Stimulated activated CD8-positive, alpha-beta memory T cell treated with anti-CD3 and anti-CD28 coated beads, Interleukin-15, amount 100 ng/mL, for 4 hours (primary cell): ENCODE results near the gene C1QL4.

Experiments used
- DNase-seq, 2 donors: peaks; one replicate each; pipeline ENCODE4 v3.0.0-alpha.2; 2020; ENCODE audit warnings: low read depth in 2 of 2

The C1QL4 gene

GRCh38 chr12:49347311-49348193 lies 10.6 kb upstream of the C1QL4 start:
- peak in 1 of 2 donors; percentile 55 for DNase-seq

GRCh38 chr12:49346659-49347310 lies 9.8 kb upstream of the C1QL4 start, which contains the start of gene DNAJC22:
DNAJC22 (plus strand) TSS chr12:49346888; CDS start chr12:49348873, 1,985 bp downstream.
- no peak for DNase-seq

- no peak for DNase-seq
Measured at GRCh38 chr12:49345825-49346658, 9.1 kb upstream of the C1QL4 start.

- no peak for DNase-seq
Measured at GRCh38 chr12:49345051-49345824, 8.2 kb upstream of the C1QL4 start.

- DNase-seq = no peak
Measured at GRCh38 chr12:49344486-49345050, 7.6 kb upstream of the C1QL4 start.

GRCh38 chr12:49342914-49343731 lies 6.1 kb upstream of the C1QL4 start:
- DNase-seq = peak in 1 of 2 donors; percentile 51

- DNase-seq = no peak
Measured at GRCh38 chr12:49342066-49342913, 5.3 kb upstream of the C1QL4 start.

GRCh38 chr12:49341777-49342065 lies 4.7 kb upstream of the C1QL4 start:
- DNase-seq = no peak

- DNase-seq = no peak
Measured at GRCh38 chr12:49340971-49341776, 4.2 kb upstream of the C1QL4 start.

GRCh38 chr12:49340095-49340870 lies 3.3 kb upstream of the C1QL4 start:
- no peak for DNase-seq

GRCh38 chr12:49339464-49339861 lies 2.5 kb upstream of the C1QL4 start:
- DNase-seq = no peak

GRCh38 chr12:49338830-49339463 lies 2.0 kb upstream of the C1QL4 start:
- DNase-seq = no peak

GRCh38 chr12:49335955-49336644 lies 888 bp downstream of the C1QL4 start:
- no peak for DNase-seq

GRCh38 chr12:49335118-49335954 lies 1.7 kb downstream of the C1QL4 start:
- no peak for DNase-seq

- DNase-seq = no peak
Measured at GRCh38 chr12:49334681-49335080, 2.3 kb downstream of the C1QL4 start.

GRCh38 chr12:49334226-49334625 lies 2.8 kb downstream of the C1QL4 start:
- DNase-seq = no peak
